GM19455 (cell line): ENCODE data around the gene FGF2.

Experiments used
- ATAC-seq: cut with Tn5 transposase; IDR thresholded peaks from one replicate; pipeline ENCODE4 v1.9.1; 2021; ENCODE audit not compliant: unreplicated experiment

The FGF2 gene

GRCh38 chr4:122889726-122890125 is 63.1 kb downstream of the FGF2 start:
- no peak for ATAC-seq

GRCh38 chr4:122890147-122890795 is 63.6 kb downstream of the FGF2 start:
- ATAC-seq: no peak

GRCh38 chr4:122894827-122895226 is 68.2 kb downstream of the FGF2 start:
- no peak for ATAC-seq

- ATAC-seq: no peak
Observed at GRCh38 chr4:122895336-122895995, 68.8 kb downstream of the FGF2 start.

DNA sequence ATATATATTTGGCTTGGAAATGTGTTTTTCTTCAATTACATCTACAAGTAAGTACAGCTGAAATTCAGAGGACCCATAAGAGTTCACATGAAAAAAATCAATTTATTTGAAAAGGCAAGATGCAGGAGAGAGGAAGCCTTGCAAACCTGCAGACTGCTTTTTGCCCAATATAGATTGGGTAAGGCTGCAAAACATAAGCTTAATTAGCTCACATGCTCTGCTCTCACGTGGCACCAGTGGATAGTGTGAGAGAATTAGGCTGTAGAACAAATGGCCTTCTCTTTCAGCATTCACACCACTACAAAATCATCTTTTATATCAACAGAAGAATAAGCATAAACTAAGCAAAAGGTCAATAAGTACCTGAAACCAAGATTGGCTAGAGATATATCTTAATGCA is 69.6 kb downstream of the FGF2 start:
- ATAC-seq: no peak

DNA sequence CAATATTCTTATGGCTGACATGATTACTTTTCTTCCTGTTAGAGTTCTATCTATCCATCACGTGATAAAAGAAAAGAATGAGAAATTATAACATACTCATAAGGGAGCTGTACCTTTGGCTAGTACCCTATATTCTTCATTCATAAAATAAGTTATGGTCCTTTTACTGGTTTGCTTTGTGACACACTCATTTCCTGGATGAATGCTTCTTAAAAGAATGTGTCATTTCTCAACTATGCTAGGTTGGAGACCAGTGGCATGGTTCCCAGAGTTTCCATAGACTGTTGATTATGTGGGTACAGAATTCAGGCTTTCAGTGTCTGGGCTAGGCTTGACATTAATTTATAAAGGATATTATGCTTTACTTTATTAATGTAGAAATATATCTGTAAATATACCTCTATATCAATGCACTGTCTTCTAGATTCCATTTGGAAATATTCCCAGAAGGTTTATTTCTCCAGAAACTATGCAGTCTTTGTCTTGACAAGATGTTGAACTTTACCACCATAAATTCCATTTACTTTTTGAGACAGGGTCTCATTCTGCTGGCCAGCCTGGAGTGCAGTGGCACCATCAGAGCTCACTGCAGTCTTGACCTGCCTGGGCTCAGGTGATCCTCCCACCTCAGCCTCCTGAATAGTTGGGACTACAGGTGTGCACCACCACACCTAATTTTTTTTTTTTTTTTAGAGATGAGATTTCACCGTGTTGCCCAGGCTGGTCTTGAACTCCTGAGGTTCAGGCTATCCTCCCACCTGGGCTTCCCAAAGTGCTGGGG is 71.9 kb downstream of the FGF2 start:
- no peak for ATAC-seq

- no peak for ATAC-seq
Observed at GRCh38 chr4:122899682-122900081, 73.1 kb downstream of the FGF2 start.

- ATAC-seq: no peak
Observed at GRCh38 chr4:122900314-122900713, 73.7 kb downstream of the FGF2 start.

- ATAC-seq: no peak
Observed at GRCh38 chr4:122901247-122902010, 74.8 kb downstream of the FGF2 start.

- ATAC-seq: no peak
Observed at GRCh38 chr4:122903766-122904288, 77.2 kb downstream of the FGF2 start.

- no peak for ATAC-seq
Observed at GRCh38 chr4:122906859-122907305, 80.3 kb downstream of the FGF2 start.

DNA sequence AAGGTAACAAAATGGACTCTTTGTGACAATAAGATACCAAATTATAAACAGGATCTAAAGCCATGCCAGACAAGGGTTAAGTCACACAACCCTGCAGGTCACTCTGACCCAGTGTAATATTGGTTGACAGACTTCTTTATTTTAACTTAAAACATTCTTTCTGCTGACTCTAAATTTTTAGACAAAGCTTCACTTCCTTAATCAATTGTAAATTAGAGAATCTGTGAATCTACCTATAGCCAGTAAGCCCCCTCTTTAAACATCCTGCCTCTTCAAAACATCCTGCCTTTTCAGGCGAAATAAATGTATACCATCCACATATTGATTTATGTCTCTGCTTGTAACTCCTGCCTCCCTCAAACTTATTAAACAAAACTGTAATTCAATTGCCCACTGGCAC is 81.6 kb downstream of the FGF2 start:
- ATAC-seq: no peak

DNA sequence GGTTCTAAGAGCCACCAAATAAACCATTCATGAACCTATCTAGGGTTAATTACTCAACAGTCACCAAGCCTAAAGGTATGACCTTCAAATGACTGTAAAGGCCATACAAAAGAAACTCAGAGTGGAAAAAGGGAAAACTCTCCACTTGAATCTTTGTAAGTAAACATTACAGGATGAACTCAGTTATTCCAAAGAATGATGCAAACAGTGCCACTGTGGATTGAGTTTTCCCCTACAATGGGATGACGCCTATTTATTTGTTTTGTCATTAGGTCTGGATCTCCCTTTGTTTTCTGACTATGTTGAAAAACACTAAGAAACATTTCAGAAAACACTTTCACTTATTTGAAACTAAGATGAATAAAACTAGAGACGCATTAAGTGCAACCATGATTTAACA is 83.1 kb downstream of the FGF2 start:
- ATAC-seq: no peak

DNA sequence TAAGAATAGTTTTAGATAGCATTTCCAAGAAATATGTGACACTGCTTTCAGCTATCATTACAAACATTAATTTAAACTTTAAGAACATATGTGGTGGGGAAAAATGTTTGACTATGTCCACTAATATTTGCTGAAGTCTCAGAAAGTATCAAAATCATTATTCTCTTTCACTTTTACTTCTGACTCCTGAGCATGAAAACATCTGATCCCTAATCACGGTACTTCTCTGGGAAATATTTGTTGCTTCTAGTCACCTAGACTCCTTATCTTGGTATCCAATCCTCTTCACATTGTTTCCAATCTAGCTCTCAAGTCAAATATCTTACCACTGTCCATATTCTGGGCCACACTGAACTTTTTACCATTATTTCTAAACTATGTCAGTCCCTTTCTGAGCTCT is 85.0 kb downstream of the FGF2 start:
- no peak for ATAC-seq

- ATAC-seq: no peak
Observed at GRCh38 chr4:122912810-122913575, 86.4 kb downstream of the FGF2 start.

- ATAC-seq: peak; percentile 94
Observed at GRCh38 chr4:122914292-122914904, 87.8 kb downstream of the FGF2 start.

- no peak for ATAC-seq
Observed at GRCh38 chr4:122914938-122915337, 88.3 kb downstream of the FGF2 start.

DNA sequence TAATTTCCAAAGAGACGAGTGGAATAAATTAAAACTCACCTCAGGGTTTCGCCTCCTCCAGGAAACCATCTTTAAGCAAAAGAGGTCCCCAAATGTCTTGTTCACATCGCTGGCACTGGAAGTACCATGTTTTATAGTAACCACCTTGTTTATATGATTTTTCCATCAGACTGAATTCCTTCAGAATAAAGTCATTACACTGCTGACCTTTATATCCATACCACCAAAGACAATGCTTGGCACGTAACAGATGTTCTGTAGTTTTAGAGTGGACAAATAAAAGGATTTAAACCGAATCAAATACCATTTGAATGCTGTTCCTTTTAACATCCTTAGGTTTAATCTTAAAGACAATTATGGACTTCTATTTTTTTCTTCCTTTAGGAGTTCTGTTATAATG is 91.1 kb downstream of the FGF2 start:
- no peak for ATAC-seq

DNA sequence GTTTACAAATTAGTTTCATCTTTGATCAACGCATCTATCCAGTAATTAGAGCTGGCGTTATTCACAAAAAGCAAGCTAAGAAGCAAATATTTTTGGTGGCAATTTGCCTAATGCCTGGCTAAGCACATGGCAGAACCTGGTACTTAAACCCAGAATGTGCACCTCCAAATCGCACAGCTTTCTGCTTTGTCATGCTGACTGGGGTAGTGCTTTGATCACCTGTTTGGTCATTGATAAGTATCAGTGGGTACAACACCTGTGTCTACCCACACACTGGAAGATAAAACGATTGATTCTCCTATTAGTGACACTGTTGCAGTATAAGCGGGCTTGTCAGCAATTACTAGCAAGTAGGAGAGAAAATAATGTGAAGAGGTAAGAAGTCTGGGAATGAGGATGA is 93.8 kb downstream of the FGF2 start:
- ATAC-seq: no peak

DNA sequence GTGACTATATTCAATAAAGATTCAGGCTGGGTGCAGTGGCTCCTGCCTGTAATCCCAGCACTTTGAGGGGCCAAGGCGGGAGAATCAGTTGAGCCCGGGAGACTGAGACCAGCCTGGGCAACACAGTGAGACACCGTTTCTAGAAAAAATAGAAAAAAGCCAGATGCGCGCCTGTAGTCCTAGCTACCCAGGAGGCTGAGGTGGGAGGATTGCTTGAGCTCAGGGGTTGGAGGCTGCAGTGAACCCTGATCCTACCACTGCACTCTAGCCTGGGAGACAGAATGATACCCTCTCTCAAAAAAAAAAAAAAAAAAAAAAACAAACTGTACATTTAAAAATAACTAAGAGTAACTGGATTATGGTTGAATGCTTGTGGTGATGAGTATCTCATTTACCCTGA is 94.7 kb downstream of the FGF2 start:
- no peak for ATAC-seq
